ENCODE data around the gene CLTCL1. TPM values are rescaled to one million over a fixed set of nuclear protein-coding genes. Genes with fewer than 3 reads are reported as not detected.

The CLTCL1 gene
- total RNA-seq, 1 donor from 2014 or later = 13.5 TPM

- Mint-ChIP-seq H3K27ac (ENCODE audit: unreplicated experiment) (no peak overlapping the region), H3K4me1 (ENCODE audit: unreplicated experiment) (no peaks in the 10 kb centered on the region), H3K9me3 (ENCODE audit: unreplicated experiment) (no peaks in the 10 kb centered on the region), H3K36me3 (ENCODE audit: low read depth, unreplicated experiment) (peaks cover 33% of the 10 kb centered on the region), H3K27me3 (ENCODE audit: unreplicated experiment) (peaks cover 5% of the 10 kb centered on the region), H3K4me3 (ENCODE audit: unreplicated experiment) (peak overlapping the region; percentile 53)
- TF ChIP-seq CTCF (IDR thresholded peaks at IDR 0.05; ENCODE audit: unreplicated experiment) = no peak
- no peak for DNase-seq (ENCODE audit: low spot score)
These were observed 97.6 kb downstream of the CLTCL1 start for GRCh38 chr22:19193879-19194278.

- Mint-ChIP-seq H3K4me3 (ENCODE audit: unreplicated experiment) (no peak overlapping the region), H3K9me3 (ENCODE audit: unreplicated experiment) (no peaks in the 10 kb centered on the region), H3K4me1 (ENCODE audit: unreplicated experiment) (peaks cover 2% of the 10 kb centered on the region), H3K27ac (ENCODE audit: unreplicated experiment) (no peak overlapping the region), H3K36me3 (ENCODE audit: low read depth, unreplicated experiment) (peaks cover 5% of the 10 kb centered on the region), H3K27me3 (ENCODE audit: unreplicated experiment) (peaks cover 7% of the 10 kb centered on the region)
- no peak for TF ChIP-seq CTCF (IDR thresholded peaks at IDR 0.05; ENCODE audit: unreplicated experiment)
- no peak for DNase-seq (ENCODE audit: low spot score)
These were observed 103.6 kb downstream of the CLTCL1 start for GRCh38 chr22:19187716-19188563.

DNA sequence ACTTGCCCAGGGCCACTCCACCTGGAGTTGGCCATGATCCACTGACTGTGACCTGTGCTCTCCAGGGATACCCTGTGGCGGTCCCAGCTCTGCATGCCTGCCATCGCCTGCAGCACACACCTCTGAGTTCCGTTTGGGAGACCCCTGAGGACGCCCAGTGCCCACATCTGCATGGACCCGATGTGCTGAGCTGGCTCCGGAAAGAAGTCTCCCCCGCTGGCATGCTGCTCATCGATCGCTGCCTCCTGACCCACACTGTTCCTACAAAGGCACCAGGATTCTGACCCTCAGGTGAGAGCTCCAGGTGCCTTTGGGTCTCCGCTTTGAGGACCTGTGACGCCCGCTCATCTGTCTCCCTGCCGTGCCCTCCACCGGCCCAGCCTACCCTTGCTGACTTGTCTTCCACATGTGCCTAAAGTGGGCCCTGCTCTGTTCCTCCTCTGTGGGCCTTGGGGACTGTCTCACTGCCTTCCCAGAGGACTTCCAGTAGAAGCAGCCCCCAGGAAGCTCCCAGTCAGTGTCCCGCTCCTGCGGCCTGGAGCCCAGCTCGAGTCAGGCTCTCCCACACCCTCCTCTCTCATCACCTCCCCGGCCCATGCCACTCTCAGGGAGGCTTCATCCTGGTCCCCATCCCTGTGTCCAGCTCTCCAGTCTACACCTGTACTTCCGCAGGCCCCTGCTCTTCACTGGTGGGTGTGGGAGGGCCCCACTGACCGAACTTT is 107.1 kb downstream of the CLTCL1 start:
- peaks cover 7% of the 10 kb centered on the region for H3K36me3 Mint-ChIP-seq (ENCODE audit: low read depth, unreplicated experiment)
- no peak overlapping the region for H3K27ac Mint-ChIP-seq (ENCODE audit: unreplicated experiment)
- TF ChIP-seq CTCF (IDR thresholded peaks at IDR 0.05; ENCODE audit: unreplicated experiment) = no peak
- H3K4me1 Mint-ChIP-seq (ENCODE audit: unreplicated experiment) = peaks cover 7% of the 10 kb centered on the region
- DNase-seq (ENCODE audit: low spot score) = no peak
- peaks cover 10% of the 10 kb centered on the region for H3K27me3 Mint-ChIP-seq (ENCODE audit: unreplicated experiment)
- H3K9me3 Mint-ChIP-seq (ENCODE audit: unreplicated experiment) = no peaks in the 10 kb centered on the region
- H3K4me3 Mint-ChIP-seq (ENCODE audit: unreplicated experiment) = peak overlapping the region; percentile 56

- Mint-ChIP-seq H3K9me3 (ENCODE audit: unreplicated experiment) (no peaks in the 10 kb centered on the region), H3K27me3 (ENCODE audit: unreplicated experiment) (peaks cover 10% of the 10 kb centered on the region), H3K4me1 (ENCODE audit: unreplicated experiment) (peaks cover 7% of the 10 kb centered on the region), H3K27ac (ENCODE audit: unreplicated experiment) (no peak overlapping the region), H3K4me3 (ENCODE audit: unreplicated experiment) (no peak overlapping the region), H3K36me3 (ENCODE audit: low read depth, unreplicated experiment) (peaks cover 3% of the 10 kb centered on the region)
- no peak for DNase-seq (ENCODE audit: low spot score)
- no peak for TF ChIP-seq CTCF (IDR thresholded peaks at IDR 0.05; ENCODE audit: unreplicated experiment)
These were observed 108.3 kb downstream of the CLTCL1 start for GRCh38 chr22:19183216-19183615.

Measured in endothelial cell (in vitro differentiated cells).